ENCODE data around the gene ZNF576. TPM values are rescaled to one million over a fixed set of nuclear protein-coding genes. Genes with fewer than 3 reads are reported as not detected.

Gene ZNF576
- total and polyA plus RNA-seq, 2 of the 4 experiments (the other 2 are of a cell fraction), result 13.8 to 19.5 TPM

- no peak overlapping the region for H3K56ac ChIP-seq (ENCODE audit: extremely low read depth, insufficient read depth, low read length)
- H3K9me1 ChIP-seq (ENCODE audit: insufficient read depth, low read length), result no peaks in the 10 kb centered on the region
- H4K20me1 ChIP-seq (ENCODE audit: insufficient read depth, low read length), result no peaks in the 10 kb centered on the region
- no peak overlapping the region for H4K5ac ChIP-seq (ENCODE audit: low read depth, low read length)
- no peak overlapping the region for H4K8ac ChIP-seq (ENCODE audit: low read depth in 2 of 2, low read length in 2 of 2)
- H2AK5ac ChIP-seq (ENCODE audit: low read depth, low read length), result 0 out of 2 replicates have a peak overlapping the region, but pooled peaks have one; percentile 17
- H3K4me3 ChIP-seq (ENCODE audit: insufficient read depth, low read depth, low read length), result peak overlapping the region; percentile 4; the same call in 1 of the 2 replicates
- 4% methylated on average over 4 of the region's 18 CpGs; no CpG with 5 or more reads in 1 of the 2 experiments for WGBS, 2 experiments (ENCODE audit: extremely low coverage in 2 of 2, insufficient read length in 1 of 2)
- H3K27ac ChIP-seq (ENCODE audit: insufficient read depth, low read length), result no peak overlapping the region
- no TSS peak for BruUV-seq (replicated peaks)
- H2BK20ac ChIP-seq (ENCODE audit: low read depth, low read length), result no peak overlapping the region
- H3K79me1 ChIP-seq (ENCODE audit: low read depth in 1 of 2, low read length in 2 of 2), result no peaks in the 10 kb centered on the region
- H3K4me1 ChIP-seq (ENCODE audit: control insufficient read depth, insufficient read depth, low read length), result peaks cover 9% of the 10 kb centered on the region
- no peak overlapping the region for H3K18ac ChIP-seq (ENCODE audit: low read depth, low read length)
- no peak overlapping the region for H4K91ac ChIP-seq (ENCODE audit: insufficient read depth, low read depth, low read length)
- no peaks in the 10 kb centered on the region for H3K9me3 ChIP-seq (ENCODE audit: control insufficient read depth, insufficient read depth, low read length)
- dilution Hi-C loops (cut with HindIII; ENCODE audit: low sequenced_read_pairs, unreplicated experiment) (no loop called here), intact Hi-C loops (cut with micrococcal nuclease) (no loop called here), in situ Hi-C loops (cut with MboI; ENCODE audit: low sequenced_read_pairs) (no loop called here)
- no peak overlapping the region for H2BK120ac ChIP-seq (ENCODE audit: low read depth, low read length)
- H2BK15ac ChIP-seq (ENCODE audit: low read depth, low read length), result no peak overlapping the region
- no peak overlapping the region for H3K9ac ChIP-seq (ENCODE audit: low read depth, low read length)
- DNase-seq (no peak), ATAC-seq (ENCODE audit: low read depth) (no peak)
- no peak overlapping the region for H2BK5ac ChIP-seq (ENCODE audit: low read depth, low read length, poor library complexity, severe bottlenecking)
- no peaks in the 10 kb centered on the region for H3K36me3 ChIP-seq (ENCODE audit: control insufficient read depth, insufficient read depth, low read length)
- H3K14ac ChIP-seq (replicated peaks; ENCODE audit: low read depth, low read length), result no peak overlapping the region
- H2AK9ac ChIP-seq (replicated peaks; ENCODE audit: low read depth, low read length, poor library complexity), result no peak overlapping the region
- TF ChIP-seq RCOR1 (IDR thresholded peaks at IDR 0.05; ENCODE audit: insufficient replicate concordance, low read length) (no peak), FOS (IDR thresholded peaks at IDR 0.05; ENCODE audit: low read depth, low read length) (no peak), CHD1 (IDR thresholded peaks at IDR 0.05; ENCODE audit: low read depth, low read length) (no peak), NFE2L2 (IDR thresholded peaks at IDR 0.05; ENCODE audit: low read depth, low read length) (no peak), MXI1 (IDR thresholded peaks at IDR 0.05; ENCODE audit: borderline replicate concordance, low read depth, low read length) (no peak), CTCF (conservative IDR thresholded peaks at IDR 0.05; ENCODE audit: low read depth, low read length) (no peak), RAD21 (IDR thresholded peaks at IDR 0.05; ENCODE audit: low read length) (no peak), SMC3 (IDR thresholded peaks at IDR 0.05; ENCODE audit: low read depth, low read length) (no peak), USF2 (IDR thresholded peaks at IDR 0.05; ENCODE audit: low read depth, low read length) (no peak), BHLHE40 (IDR thresholded peaks at IDR 0.05; ENCODE audit: low read depth, low read length) (no peak), RFX5 (IDR thresholded peaks at IDR 0.05; ENCODE audit: low read depth, low read length) (no peak), ELK1 (IDR thresholded peaks at IDR 0.05; ENCODE audit: borderline replicate concordance, low read depth, low read length) (no peak), CEBPB (IDR thresholded peaks at IDR 0.05; ENCODE audit: low read depth, low read length) (no peak), MAZ (IDR thresholded peaks at IDR 0.05; ENCODE audit: borderline replicate concordance, low read depth, low read length) (no peak), POLR2A (IDR thresholded peaks at IDR 0.05; ENCODE audit: low read depth, low read length) (no peak), MAFK (IDR thresholded peaks at IDR 0.05; ENCODE audit: low read depth, low read length) (no peak)
- CTCF ChIA-PET, result no interaction called here
- no peak overlapping the region for H3K4ac ChIP-seq (ENCODE audit: low read depth, low read length)
- H3K23ac ChIP-seq (ENCODE audit: low read depth, low read length), result peak overlapping the region; percentile 57
- H3K4me2 ChIP-seq (ENCODE audit: low read depth, low read length), result no peak overlapping the region; the same call in 1 of the 2 replicates
- H2AFZ ChIP-seq (replicated peaks; ENCODE audit: low read length, poor library complexity), result peak overlapping the region; percentile 76
- POLR2A ChIA-PET (ENCODE audit: unreplicated experiment), result no interaction called here
- peaks cover 34% of the 10 kb centered on the region for H3K27me3 ChIP-seq (ENCODE audit: control insufficient read depth, insufficient read depth, low read length)
Observed at GRCh38 chr19:43638995-43639518, 42.7 kb downstream of the ZNF576 start.

Measured in IMR-90 (cell line).